ENCODE results near the gene AGAP1.

The AGAP1 gene

DNA sequence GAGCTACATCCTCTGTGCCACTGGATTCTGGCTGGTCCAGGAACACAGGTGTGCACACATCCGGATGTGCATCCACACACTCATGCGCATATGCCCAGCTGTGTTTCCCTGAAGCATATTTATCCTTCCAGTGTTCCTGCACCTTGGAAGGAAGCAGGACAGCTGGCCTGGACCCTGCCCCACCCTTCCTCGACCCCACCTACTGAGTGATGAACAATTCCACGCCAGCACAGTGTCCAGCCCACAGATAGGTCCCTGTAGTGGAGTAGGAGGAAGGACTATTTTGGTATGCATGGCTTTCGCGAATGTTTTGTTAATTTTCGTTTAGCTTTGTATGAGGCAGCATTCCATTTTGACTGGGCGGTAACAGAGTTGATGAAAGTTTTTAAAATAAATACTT is 211.5 kb downstream of the AGAP1 start:
- peak in 1 of 10 donors; percentile 47 for DNase-seq
- intact Hi-C loops (cut with DNase I): no loop called here

DNA sequence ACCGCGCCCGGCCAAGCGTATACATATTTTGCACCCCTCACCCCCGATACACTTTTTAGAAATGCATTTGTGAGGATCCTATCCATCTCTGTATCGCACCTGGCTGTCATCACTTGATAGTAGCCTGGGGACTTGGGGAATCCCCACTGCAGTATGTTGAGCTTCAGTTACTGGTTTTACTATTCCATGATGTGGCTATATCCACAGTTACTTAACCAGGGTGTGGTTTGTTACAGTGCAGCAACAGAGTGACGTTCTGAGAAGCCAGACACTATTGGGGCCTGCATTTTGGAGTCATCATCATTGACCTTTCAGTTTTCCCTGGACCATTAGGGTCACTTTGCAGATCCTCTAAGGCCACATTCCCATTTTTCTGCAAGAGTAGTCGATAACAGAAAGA is 212.7 kb downstream of the AGAP1 start:
- intact Hi-C loops (cut with DNase I): no loop called here
- DNase-seq: peak in 1 of 10 donors; percentile 8

GRCh38 chr2:235707411-235708096 is 213.7 kb downstream of the AGAP1 start:
- intact Hi-C loops (cut with DNase I): no loop called here
- DNase-seq: peak in 1 of 10 donors; percentile 44

GRCh38 chr2:235709124-235709813 is 215.4 kb downstream of the AGAP1 start:
- intact Hi-C loops (cut with DNase I): no loop called here

DNA sequence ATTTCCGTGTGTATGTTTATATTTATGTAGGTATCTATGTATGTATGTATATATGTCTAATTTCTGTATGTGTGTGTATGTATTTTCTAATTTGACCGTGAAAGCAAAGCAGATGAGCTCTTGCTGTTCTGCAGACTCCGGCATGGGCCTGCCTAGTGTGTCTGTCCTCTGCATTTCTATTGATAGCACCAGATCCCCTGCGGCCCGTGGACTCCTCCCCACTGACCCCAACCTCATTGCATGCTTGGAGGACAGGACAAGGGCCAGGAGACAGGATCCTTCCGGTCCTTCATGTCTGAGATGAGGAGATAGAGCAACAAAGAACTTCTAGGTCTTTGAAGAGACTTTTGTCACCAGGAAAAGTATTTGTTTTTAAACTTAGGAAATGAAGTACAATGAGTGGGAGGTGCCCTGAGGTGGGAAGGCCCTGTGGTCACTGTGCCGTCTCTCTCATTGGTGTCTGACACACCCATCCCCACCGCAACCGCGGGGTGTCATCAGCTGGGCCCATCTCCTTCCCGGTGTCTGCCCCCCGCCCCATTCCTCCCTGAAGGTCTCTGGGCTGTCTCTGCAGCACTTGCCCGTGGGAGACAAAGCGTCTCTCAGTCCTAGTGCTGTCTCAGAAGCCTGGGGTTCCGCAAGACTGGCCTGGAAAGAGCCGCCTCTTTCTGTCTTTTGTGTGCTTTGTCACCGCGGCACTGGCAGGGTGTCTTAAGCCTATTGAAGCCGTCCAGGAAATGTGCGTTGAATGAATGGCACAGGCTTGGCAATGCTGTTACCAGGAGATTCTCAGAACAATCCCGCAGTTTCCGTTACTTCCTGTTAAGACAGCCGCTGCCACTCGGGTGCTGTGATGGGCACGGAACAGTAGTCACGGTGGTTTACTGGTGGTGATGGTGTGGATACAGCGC is 216.4 kb downstream of the AGAP1 start:
- DNase-seq: peak in 2 of 10 donors; percentile 36 to 90
- intact Hi-C loops (cut with DNase I): no loop called here

More at GRCh38 chr2:235709124-235709813, 215.4 kb downstream of the AGAP1 start:
- DNase-seq: peak in 1 of 10 donors; percentile 46

- intact Hi-C loops (cut with DNase I): no loop called here
- peak in 2 of 10 donors; percentile 45 to 74 for DNase-seq
These were observed 217.1 kb downstream of the AGAP1 start for GRCh38 chr2:235710933-235711332.

GRCh38 chr2:235711527-235711926 is 217.7 kb downstream of the AGAP1 start:
- DNase-seq: peak in 2 of 10 donors; percentile 66 to 87
- intact Hi-C loops (cut with DNase I): no loop called here

- intact Hi-C loops (cut with DNase I): no loop called here
- DNase-seq: peak in 2 of 10 donors; percentile 54 to 84
These were observed 218.3 kb downstream of the AGAP1 start for GRCh38 chr2:235712176-235712575.

DNA sequence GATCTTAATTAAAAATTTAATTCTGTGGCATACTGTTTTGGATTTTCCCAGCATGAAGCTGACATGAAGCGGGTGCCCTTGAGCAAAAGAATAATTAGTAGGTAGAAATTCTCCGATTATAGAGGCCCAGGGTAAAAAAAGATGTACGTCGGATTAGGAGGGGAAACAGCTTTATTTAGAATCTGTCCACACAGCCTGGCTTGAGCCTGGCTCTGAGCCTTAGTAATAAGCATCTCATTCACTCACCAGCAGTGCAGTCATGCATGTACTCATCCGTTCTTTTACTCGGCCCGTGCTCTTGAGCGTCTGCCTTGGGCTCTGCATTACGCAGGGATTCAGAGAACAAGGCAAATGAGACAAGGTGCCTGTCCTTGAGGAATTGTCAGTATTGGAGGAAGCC is 219.3 kb downstream of the AGAP1 start:
- DNase-seq: peak in 2 of 10 donors; percentile 24 to 69
- intact Hi-C loops (cut with DNase I): no loop called here

DNA sequence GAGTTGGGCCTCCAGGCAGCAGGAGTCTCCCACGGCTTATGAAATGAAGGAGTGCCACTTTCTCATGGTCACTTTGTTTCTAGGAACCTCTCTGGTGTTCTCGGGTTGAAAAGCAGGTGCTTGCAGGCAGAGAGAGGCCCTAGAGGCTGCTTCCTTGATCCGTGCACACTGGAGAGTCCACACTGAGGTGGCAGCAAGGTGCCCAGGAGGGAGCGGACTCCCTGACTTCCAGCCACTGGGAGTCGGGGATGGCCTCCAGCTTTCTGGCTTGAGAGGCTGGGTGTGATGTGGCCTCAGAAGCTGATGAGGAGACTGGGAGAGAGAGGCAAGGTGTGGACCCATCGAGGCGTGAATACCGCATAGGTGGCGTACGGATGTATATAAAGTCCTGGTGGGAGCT is 221.8 kb downstream of the AGAP1 start:
- DNase-seq: peak in 2 of 10 donors; percentile 21 to 65
- intact Hi-C loops (cut with DNase I): no loop called here

DNA sequence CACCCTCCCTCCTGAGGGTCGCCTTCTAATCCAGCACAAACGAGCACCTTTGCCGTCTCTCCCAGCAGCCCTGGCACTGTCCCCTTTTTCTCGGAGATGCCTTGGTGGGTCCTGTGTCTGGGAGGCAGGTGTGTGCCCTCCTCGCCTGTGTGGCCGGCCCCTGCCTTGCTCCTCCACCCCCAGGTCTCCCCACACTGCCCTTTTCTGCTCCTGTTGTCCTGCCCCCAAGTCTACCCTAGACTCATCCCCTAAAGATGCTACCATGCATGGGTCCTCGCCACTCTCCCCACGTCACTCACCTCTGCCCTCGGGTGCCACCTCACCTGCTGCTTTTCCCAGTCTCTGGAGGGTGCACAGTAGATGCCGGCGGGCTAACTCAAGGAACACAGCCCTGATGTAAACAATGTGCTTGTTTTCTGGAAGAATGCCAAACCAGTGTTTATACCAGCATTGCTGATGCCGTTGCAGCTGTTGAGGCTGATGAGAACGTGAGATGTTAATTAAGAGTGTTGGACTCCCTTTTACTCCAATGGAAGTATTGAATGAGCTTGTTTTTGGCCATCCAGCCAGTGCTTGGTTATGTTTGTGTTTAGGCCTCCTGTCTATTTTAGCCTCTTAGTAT is 223.1 kb downstream of the AGAP1 start:
- DNase-seq: peak in 2 of 10 donors; percentile 59 to 75
- intact Hi-C loops (cut with DNase I): no loop called here

DNA sequence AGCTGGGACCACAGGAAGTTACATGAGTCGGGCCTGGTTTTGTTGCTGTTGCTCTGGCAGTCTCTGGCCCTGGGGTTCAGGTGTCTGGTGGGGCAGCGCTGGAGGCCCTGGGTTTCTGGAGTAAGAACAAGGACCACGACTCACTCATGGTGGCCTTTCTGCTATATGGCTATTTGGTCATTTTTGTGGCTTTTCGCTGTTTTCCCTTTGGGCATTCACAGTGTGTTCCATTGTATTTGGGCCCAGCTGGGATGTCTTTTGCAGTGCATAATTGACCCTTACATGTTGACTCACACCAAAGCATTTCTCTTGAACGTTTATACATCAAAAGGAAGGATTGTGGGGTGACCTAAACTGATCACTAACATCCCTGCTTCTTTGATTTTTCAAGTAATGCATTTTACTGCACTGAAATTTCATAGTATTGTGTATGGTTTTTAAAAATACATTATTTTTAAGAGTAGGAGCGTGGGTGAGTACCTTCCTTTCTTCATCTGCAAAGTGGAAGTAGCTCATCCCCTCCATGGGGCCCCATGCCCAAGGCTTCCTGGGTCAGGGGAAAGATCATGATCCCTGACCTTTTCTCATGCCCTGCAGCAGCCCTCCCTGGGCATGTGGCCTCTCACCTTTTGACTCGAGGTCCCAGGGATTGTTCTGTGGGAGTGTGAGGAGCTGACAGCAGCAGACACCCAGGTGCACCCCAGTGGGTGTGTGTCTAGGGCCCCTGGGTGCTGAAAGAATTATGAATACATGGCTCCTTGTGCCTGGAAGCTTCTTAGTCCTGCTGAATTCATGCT is 225.5 kb downstream of the AGAP1 start:
- intact Hi-C loops (cut with DNase I): no loop called here
- DNase-seq: peak in 2 of 10 donors; percentile 55 to 75

GRCh38 chr2:235721625-235722024 is 227.8 kb downstream of the AGAP1 start:
- intact Hi-C loops (cut with DNase I): no loop called here
- DNase-seq: peak in 2 of 10 donors; percentile 2 to 8

GRCh38 chr2:235722869-235723268 is 229.0 kb downstream of the AGAP1 start:
- DNase-seq: peak in 2 of 10 donors; percentile 3 to 53
- intact Hi-C loops (cut with DNase I): no loop called here

DNA sequence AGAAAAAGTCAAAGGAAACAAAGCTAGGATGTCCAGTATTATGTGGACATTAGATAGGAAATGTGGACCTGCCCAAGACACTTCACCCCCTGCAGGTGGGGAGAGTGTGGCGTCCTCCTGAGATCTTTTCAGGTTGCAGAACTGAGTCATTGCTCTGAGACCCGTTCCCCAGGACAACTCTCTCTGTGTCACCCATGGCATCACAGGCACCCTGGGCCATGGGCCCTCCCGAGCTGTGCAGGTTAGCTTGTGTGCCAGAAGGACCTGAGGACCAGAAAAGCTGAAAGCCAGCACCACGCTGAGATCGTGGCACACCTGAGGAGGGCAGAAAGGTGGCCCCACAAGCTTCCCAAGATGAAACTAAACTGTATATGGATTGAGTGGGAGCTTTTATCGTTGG is 229.5 kb downstream of the AGAP1 start:
- intact Hi-C loops (cut with DNase I): no loop called here
- peak in 1 of 10 donors; percentile 78 for DNase-seq

DNA sequence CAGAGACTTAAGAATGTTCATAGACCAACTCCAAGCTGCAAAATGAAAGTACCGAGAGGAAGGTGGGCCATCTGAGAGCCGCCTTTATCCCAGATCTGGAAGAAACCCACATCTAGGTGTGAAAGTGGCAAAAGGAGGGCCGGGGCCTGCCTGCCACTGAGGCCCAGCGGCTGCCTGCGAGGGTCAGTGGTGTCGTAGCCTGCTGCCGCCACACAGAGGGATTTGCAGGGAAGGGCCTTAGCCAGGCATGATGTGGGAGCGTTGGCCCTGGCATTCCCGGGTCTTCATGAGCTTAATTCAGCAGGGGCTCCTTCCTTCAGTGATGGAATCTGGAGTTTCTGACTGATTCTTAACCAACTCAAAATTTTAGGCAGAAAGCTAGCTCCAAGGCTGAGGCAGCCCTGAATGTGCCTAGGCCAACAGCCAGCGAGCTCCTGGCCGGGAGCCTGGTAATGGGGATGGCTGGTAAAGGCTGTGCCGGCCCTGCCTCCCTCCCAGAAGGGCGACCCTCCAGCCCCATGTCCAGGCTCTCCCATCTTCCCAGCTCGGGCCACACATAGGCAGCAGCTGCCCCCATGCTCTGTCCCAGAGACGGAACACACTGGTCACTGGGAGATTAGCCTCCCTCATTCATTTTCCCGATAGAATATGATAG is 230.1 kb downstream of the AGAP1 start:
- intact Hi-C loops (cut with DNase I): no loop called here
- DNase-seq: peak in 4 of 10 donors; percentile 26 to 91 (median 55)

DNA sequence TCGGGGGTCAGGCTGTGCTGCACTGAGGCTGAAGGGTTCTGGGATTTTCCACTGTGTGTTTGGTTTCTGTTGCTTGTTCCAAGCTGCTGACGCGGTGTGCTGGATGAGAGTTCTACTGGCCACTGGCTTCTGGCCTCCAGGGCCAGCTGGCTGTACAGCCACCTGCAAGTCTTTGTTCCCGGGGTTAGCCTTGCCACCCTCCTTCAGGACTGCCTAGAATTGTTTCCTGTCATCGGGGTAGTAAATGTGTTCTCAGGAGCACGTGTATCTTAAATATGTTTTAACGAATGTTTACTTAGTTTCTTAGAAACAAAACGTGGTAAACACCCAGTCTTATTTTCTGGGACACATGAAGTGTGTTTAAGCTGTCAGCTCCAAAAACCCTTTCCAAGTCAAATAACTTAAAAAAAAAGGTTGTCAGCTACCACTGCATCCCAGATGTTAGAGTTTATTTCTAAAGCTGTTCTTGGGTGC is 231.2 kb downstream of the AGAP1 start:
- peak in 4 of 10 donors; percentile 56 to 92 (median 65) for DNase-seq
- intact Hi-C loops (cut with DNase I): no loop called here

GRCh38 chr2:235725841-235726240 is 232.0 kb downstream of the AGAP1 start:
- no peak for DNase-seq
- intact Hi-C loops (cut with DNase I): no loop called here

DNA sequence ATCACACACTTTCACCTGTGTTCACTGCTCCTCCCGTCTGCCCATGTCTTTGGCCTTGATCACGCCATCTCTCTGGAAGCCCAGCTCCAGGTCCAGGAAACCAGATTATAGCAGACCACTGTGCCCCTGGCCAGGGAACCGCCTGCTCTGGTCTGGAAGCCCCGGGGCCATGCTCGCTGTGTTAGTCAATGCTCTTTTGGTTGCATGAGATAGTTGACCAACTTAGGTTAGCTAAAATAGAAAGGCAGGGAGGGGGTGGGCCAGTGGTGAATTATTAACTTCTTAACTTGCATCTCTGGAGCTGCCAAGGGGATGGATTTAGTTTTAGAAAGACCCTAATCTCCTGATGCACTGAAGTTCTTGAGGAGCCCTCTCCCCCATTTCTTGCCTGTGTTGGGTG is 232.7 kb downstream of the AGAP1 start:
- intact Hi-C loops (cut with DNase I): no loop called here
- DNase-seq: peak in 2 of 10 donors; percentile 29 to 65

Measured in posterior cingulate gyrus (tissue), 11 donors.